Anterior cingulate cortex (tissue), 58 donors: ENCODE results near the gene DCST2.

Experiments used
- DNase-seq, 58 donors: peaks; one replicate each; lab custom pipeline; 2025; lab: John Stamatoyannopoulos, UW

The DCST2 gene

GRCh38 chr1:155034318-155035208 is 982 bp upstream of the DCST2 start:
- DNase-seq, result no peak

GRCh38 chr1:155032886-155033285 is 695 bp downstream of the DCST2 start:
- no peak for DNase-seq

GRCh38 chr1:155030899-155031298 is 2.7 kb downstream of the DCST2 start:
- no peak for DNase-seq

GRCh38 chr1:155030243-155030795 is 3.3 kb downstream of the DCST2 start:
- peak in 1 of 58 donors; percentile 12 for DNase-seq

- DNase-seq, result no peak
These were observed 3.9 kb downstream of the DCST2 start for GRCh38 chr1:155029513-155030242.

- DNase-seq, result no peak
These were observed 7.0 kb downstream of the DCST2 start for GRCh38 chr1:155026588-155026987.

- DNase-seq, result no peak
These were observed 7.4 kb downstream of the DCST2 start for GRCh38 chr1:155026154-155026553.

GRCh38 chr1:155024315-155024714 is 9.3 kb downstream of the DCST2 start:
- DNase-seq, result no peak

GRCh38 chr1:155023627-155024026 is 10.0 kb downstream of the DCST2 start:
- DNase-seq, result no peak

GRCh38 chr1:155022927-155023236 is 10.7 kb downstream of the DCST2 start:
- DNase-seq, result no peak

GRCh38 chr1:155022136-155022926 is 11.2 kb downstream of the DCST2 start:
- DNase-seq, result no peak

- no peak for DNase-seq
These were observed 14.0 kb downstream of the DCST2 start for GRCh38 chr1:155019377-155020245.

GRCh38 chr1:155018617-155019348 is 14.8 kb downstream of the DCST2 start:
- no peak for DNase-seq

- DNase-seq, result no peak
These were observed 15.7 kb downstream of the DCST2 start for GRCh38 chr1:155017946-155018316.

GRCh38 chr1:155017041-155017945 is 16.3 kb downstream of the DCST2 start:
- DNase-seq, result peak in 55 of 58 donors; percentile 32 to 88 (median 77)

- no peak for DNase-seq
These were observed 17.2 kb downstream of the DCST2 start for GRCh38 chr1:155016231-155016831.

- DNase-seq, result no peak
These were observed 17.9 kb downstream of the DCST2 start for GRCh38 chr1:155015527-155016230.
